Measurements from ENCODE around the gene FKBP1B. TPM values are rescaled to one million over a fixed set of nuclear protein-coding genes. Genes with fewer than 3 reads are reported as not detected.
A peak's percentile ranks its signal among the peaks of the same experiment; 100 is the strongest.
"Not testable (repeated sequence)": the region's sequence is repeated elsewhere in the genome, so short reads cannot be mapped to it uniquely, and the experiment has no call there.

The FKBP1B gene
- total RNA-seq, 1 donor = 3.3 TPM

GRCh38 chr2:24012521-24013188 is 36.9 kb upstream of the FKBP1B start:
- H3K4me1 ChIP-seq (ENCODE audit: insufficient read depth, low read length) = peaks cover 26% of the 10 kb centered on the region
- no peaks in the 10 kb centered on the region for H3K36me3 ChIP-seq (ENCODE audit: insufficient read depth, low read length)
- DNase-seq (ENCODE audit: insufficient read length, low spot score, missing footprints) = peak; percentile 78
- no peak overlapping the region for H3K4me2 ChIP-seq (ENCODE audit: insufficient read depth, low read length)
- H3K79me2 ChIP-seq (ENCODE audit: insufficient read depth, low read length) = no peaks in the 10 kb centered on the region
- H3K4me3 ChIP-seq (ENCODE audit: insufficient read depth, low read length) = no peak overlapping the region
- H3K27me3 ChIP-seq (ENCODE audit: insufficient read depth, low read length) = no peaks in the 10 kb centered on the region
- H3K27ac ChIP-seq (ENCODE audit: low read depth, low read length) = no peak overlapping the region
- no peak for TF ChIP-seq CTCF (IDR thresholded peaks at IDR 0.05; ENCODE audit: extremely low read depth, low read depth, low read length)
- no peaks in the 10 kb centered on the region for H4K20me1 ChIP-seq (ENCODE audit: insufficient read depth, low read length)
- H2AFZ ChIP-seq (ENCODE audit: low read length) = no peak overlapping the region
- H3K9me3 ChIP-seq (ENCODE audit: low read depth, low read length) = no peaks in the 10 kb centered on the region

GRCh38 chr2:24014902-24015301 is 34.6 kb upstream of the FKBP1B start:
- Histone ChIP-seq H3K27ac (ENCODE audit: low read depth, low read length) (peak overlapping the region; percentile 45), H3K4me1 (ENCODE audit: insufficient read depth, low read length) (peaks cover 16% of the 10 kb centered on the region)
- H3K27me3 ChIP-seq (ENCODE audit: insufficient read depth, low read length); H3K9me3 ChIP-seq (ENCODE audit: low read depth, low read length); H3K79me2 ChIP-seq (ENCODE audit: insufficient read depth, low read length); DNase-seq (ENCODE audit: insufficient read length, low spot score, missing footprints); H3K36me3 ChIP-seq (ENCODE audit: insufficient read depth, low read length); H2AFZ ChIP-seq (ENCODE audit: low read length); H3K4me2 ChIP-seq (ENCODE audit: insufficient read depth, low read length); H4K20me1 ChIP-seq (ENCODE audit: insufficient read depth, low read length); H3K4me3 ChIP-seq (ENCODE audit: insufficient read depth, low read length): not testable (repeated sequence)

GRCh38 chr2:24015562-24016375 is 33.8 kb upstream of the FKBP1B start:
- DNase-seq (ENCODE audit: insufficient read length, low spot score, missing footprints) = peak; percentile 92
- Histone ChIP-seq H3K4me3 (ENCODE audit: insufficient read depth, low read length) (no peak overlapping the region), H3K27me3 (ENCODE audit: insufficient read depth, low read length) (no peaks in the 10 kb centered on the region), H3K36me3 (ENCODE audit: insufficient read depth, low read length) (no peaks in the 10 kb centered on the region), H3K27ac (ENCODE audit: low read depth, low read length) (peak overlapping the region; percentile 71), H3K4me2 (ENCODE audit: insufficient read depth, low read length) (peak overlapping the region; percentile 34), H3K79me2 (ENCODE audit: insufficient read depth, low read length) (no peaks in the 10 kb centered on the region), H3K9me3 (ENCODE audit: low read depth, low read length) (no peaks in the 10 kb centered on the region), H4K20me1 (ENCODE audit: insufficient read depth, low read length) (no peaks in the 10 kb centered on the region), H3K4me1 (ENCODE audit: insufficient read depth, low read length) (peaks cover 16% of the 10 kb centered on the region), H2AFZ (ENCODE audit: low read length) (peak overlapping the region; percentile 49)
- no peak for TF ChIP-seq CTCF (IDR thresholded peaks at IDR 0.05; ENCODE audit: extremely low read depth, low read depth, low read length)

- no peaks in the 10 kb centered on the region for H3K36me3 ChIP-seq (ENCODE audit: insufficient read depth, low read length)
- no peaks in the 10 kb centered on the region for H3K9me3 ChIP-seq (ENCODE audit: low read depth, low read length)
- no peaks in the 10 kb centered on the region for H3K27me3 ChIP-seq (ENCODE audit: insufficient read depth, low read length)
- peaks cover 16% of the 10 kb centered on the region for H3K4me1 ChIP-seq (ENCODE audit: insufficient read depth, low read length)
- no peak overlapping the region for H3K4me3 ChIP-seq (ENCODE audit: insufficient read depth, low read length)
- no peaks in the 10 kb centered on the region for H3K79me2 ChIP-seq (ENCODE audit: insufficient read depth, low read length)
- H2AFZ ChIP-seq (ENCODE audit: low read length) = no peak overlapping the region
- peak overlapping the region; percentile 71 for H3K27ac ChIP-seq (ENCODE audit: low read depth, low read length)
- H3K4me2 ChIP-seq (ENCODE audit: insufficient read depth, low read length) = no peak overlapping the region
- no peaks in the 10 kb centered on the region for H4K20me1 ChIP-seq (ENCODE audit: insufficient read depth, low read length)
- DNase-seq (ENCODE audit: insufficient read length, low spot score, missing footprints) = peak; percentile 85
- no peak for TF ChIP-seq CTCF (IDR thresholded peaks at IDR 0.05; ENCODE audit: extremely low read depth, low read depth, low read length)
These were observed 33.2 kb upstream of the FKBP1B start for GRCh38 chr2:24016376-24016761.
